Mesenteric fat pad (tissue), 1 donor: ENCODE results near the gene ZNF438. TPM values are rescaled to one million over a fixed set of nuclear protein-coding genes. Genes with fewer than 3 reads are reported as not detected.

Experiments
- DNase-seq: peaks from one replicate; pipeline ENCODE4 v3.0.0-alpha.2; 2020; ENCODE audit warnings: low spot score
- total RNA-seq: library from RNA; stranded (reverse); fragmentation: NEBNext Ultra II Directional; extraction: Animal tissue kit (Norgen Biotek cat#: 25700); gene quantifications from one replicate; pipeline ENCODE4 v1.2.1, GENCODE V29; 2021
- donor health status: DM: yes; HTN: yes; CAD: no.

ZNF438 gene
- total RNA-seq, 1 donor from 2014 or later, result 9.4 TPM

- no peak for DNase-seq
These were observed 178.6 kb downstream of the ZNF438 start for GRCh38 chr10:30853066-30853465.

DNA sequence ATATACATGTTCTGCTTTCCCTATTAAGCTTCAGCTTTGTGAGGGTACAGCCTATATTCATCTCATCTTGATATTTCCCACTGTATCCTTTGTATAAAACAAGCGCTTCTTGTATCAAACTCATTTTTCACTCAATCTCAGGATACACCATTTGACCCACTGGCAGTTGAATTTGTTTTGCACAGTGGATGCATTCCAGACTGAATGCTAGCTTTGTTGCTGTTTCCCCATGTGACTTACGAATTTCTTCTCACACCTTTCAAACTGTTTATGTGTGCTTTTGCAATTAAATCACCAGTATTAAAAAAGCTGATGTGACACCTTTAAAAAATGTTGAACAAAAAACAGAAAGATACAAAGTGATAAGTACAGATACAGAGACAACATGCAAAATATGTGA, 180.9 kb downstream of the ZNF438 start:
- no peak for DNase-seq

- DNase-seq, result no peak
These were observed 182.2 kb downstream of the ZNF438 start for GRCh38 chr10:30849231-30850035.

GRCh38 chr10:30848396-30849032, 183.2 kb downstream of the ZNF438 start:
- DNase-seq, result no peak

- no peak for DNase-seq
These were observed 184.0 kb downstream of the ZNF438 start for GRCh38 chr10:30847642-30848041.

GRCh38 chr10:30847199-30847598, 184.5 kb downstream of the ZNF438 start:
- DNase-seq, result no peak

- no peak for DNase-seq
These were observed 185.0 kb downstream of the ZNF438 start for GRCh38 chr10:30846710-30847109.

GRCh38 chr10:30842894-30843293, 188.8 kb downstream of the ZNF438 start:
- no peak for DNase-seq

GRCh38 chr10:30842185-30842584, 189.5 kb downstream of the ZNF438 start:
- no peak for DNase-seq

GRCh38 chr10:30840395-30841050, 191.1 kb downstream of the ZNF438 start:
- DNase-seq, result no peak

- no peak for DNase-seq
These were observed 192.0 kb downstream of the ZNF438 start for GRCh38 chr10:30839652-30840051.

DNA sequence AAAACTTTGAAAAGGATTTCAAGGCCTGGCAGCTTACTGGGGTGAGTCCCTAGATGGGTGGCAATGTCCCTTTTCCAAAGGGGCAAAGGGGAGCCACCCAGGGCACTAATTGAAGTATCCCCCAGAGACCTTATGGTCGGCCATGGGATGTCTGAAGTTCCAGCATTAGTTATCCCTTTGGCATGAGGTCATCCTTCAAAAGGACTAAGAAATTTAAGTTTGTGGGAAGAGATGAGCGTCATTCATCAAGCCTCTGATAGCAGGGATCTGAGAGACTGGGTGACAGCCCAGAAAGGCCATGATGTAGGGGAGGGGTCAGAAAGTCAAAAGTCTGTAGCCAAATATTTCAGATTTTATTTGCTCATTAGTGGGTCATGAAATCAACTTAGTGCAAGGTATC, 195.3 kb downstream of the ZNF438 start:
- no peak for DNase-seq

DNA sequence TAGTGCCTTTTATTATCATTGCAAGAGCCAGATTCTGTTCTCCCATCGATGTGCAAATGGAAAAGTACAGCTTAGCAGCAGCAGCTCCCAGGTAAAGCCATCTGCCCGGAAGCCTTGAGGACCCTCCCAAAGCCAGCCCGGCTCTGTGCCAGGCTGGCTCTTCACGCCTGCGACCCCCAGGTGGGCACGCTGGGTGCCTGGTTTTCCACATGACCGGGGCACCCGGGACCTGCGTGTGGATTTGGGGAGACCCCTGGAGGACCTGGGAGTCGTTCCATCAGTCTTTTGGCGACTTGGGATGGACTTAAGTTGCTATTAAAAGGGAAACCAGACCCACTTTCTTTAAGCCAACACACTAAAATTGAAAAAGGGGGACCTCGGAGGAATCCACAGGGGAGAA, 196.5 kb downstream of the ZNF438 start:
- no peak for DNase-seq

GRCh38 chr10:30834651-30835050, 197.0 kb downstream of the ZNF438 start:
- no peak for DNase-seq

DNA sequence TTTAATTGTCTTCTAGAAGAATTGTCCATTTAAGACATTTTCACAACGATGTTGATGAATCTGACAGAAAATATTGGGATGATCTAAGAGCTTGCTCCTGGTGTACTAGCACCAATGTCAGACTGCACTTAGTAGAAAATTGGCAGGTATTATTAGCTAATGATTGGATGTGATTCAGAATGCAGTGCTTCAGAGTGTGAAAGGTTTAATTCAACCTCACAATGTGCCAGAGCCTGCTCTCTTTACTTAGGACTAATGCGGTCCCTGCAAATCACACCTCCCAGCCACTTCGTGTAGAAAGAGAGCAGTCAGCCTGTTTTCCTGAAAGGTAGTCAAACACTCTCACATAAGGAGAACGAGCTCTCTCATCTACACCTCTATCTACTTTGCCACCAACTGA, 197.5 kb downstream of the ZNF438 start:
- no peak for DNase-seq

DNA sequence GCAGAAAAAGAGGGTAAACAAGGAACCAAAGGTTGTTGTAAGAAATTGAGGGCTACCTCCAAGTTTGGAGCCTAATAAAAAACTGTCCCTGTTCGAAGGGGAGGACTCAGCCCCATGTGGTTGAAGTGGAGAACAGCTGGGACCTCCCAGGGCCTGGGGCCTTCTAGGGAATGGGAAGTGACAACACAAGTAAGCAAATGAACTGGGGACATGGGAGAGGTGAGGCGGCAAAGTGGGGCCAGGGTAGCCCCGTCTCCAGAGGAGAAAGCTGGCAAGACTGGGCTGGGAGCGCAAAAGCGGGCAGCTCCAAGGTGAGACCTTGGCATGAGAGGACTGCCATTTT, 198.1 kb downstream of the ZNF438 start:
- no peak for DNase-seq

DNA sequence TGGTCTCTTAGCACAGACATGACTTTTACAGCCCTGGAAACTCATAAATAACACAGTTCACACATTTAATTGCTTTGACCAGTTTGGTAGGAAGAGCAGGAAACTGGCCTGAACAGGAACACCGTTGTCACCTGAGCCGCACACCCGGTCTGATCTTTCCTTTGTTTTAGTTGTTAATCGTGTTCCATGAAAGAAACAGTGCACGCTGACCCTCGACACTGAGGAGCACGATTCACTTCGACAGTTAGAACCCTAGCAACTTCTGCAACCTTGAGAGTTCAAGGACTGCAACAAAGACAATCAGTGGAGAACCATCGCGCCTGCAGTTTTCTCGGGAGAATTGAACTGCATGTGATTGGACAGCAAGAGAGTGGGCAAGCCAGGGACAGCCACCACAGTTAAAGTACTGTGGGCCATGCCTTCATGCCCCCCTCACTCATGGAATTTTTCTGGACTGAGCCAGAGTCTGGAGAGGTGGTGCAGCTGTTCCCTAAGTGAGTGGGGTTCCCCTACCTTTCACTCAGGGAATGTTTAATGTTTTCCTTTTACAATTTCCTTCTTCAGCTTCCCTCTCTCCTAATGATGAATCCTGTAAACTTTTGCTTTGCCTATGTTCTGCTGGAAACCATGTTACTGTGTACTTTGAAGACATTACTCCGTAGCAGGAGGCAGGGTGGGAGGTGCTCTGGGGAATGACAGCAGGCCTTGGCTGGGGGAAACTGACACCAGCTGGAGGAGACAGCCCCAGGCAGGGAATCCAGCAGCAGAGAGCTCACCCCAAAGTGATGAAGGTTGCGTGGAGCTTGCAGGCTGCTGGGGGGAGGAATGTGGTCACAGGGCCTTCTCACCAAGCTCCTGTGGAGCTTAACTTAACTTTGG, 198.7 kb downstream of the ZNF438 start:
- DNase-seq, result no peak

- no peak for DNase-seq
These were observed 199.5 kb downstream of the ZNF438 start for GRCh38 chr10:30832001-30832748.

DNA sequence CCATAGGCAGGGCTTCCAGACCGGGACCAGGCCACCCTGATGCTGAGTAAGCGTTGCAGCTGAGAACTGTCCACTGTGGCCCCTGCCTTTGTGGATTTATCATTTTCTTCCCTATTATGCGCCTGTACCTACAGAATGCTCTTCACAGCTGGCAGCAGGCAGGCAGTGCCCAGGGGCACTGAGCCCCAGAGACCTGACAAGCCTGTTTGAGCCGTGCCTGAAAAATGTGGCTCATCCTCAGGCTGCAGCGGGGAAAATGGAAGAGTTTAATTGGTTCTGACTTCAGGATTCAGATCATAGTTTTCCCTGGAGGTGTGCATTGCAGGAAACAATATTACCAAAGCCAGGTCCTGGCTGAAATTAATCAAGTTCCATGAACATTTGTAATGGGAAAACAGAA, 200.2 kb downstream of the ZNF438 start:
- DNase-seq, result no peak

- no peak for DNase-seq
These were observed 201.1 kb downstream of the ZNF438 start for GRCh38 chr10:30830315-30831230.
